H1 (cell line): ENCODE measurements around the gene HPD. TPM values are rescaled to one million over a fixed set of nuclear protein-coding genes. Genes with fewer than 3 reads are reported as not detected.
A peak's percentile ranks its signal among the peaks of the same experiment; 100 is the strongest.

Experiments used
- CHD2 ChIP-seq: IDR thresholded peaks from 2 replicates; pipeline ENCODE4 v1.6.1; 2012; ENCODE audit warnings: low read length, improper control_type of control experiment
- EGR1 ChIP-seq: IDR thresholded peaks from 2 replicates; pipeline ENCODE4 v1.6.1; 2011; ENCODE audit warnings: low read depth, low read length, borderline replicate concordance
- EZH2 ChIP-seq: fragments of 200-600 bp; sonication (generic); IDR thresholded peaks from 2 replicates; pipeline ENCODE4 v1.7.1; 2012; ENCODE audit warnings: low read depth, mild to moderate bottlenecking, moderate library complexity, low read length, inconsistent platforms; ENCODE audit not compliant: severe bottlenecking
- MAX ChIP-seq: IDR thresholded peaks from 2 replicates; pipeline ENCODE4 v1.6.1; 2012; ENCODE audit warnings: inconsistent platforms
- PHF8 ChIP-seq: fragments of 200-600 bp; sonication (generic); conservative IDR thresholded peaks from 2 replicates; pipeline ENCODE4 v1.7.1; 2012; ENCODE audit warnings: low read depth, mild to moderate bottlenecking, inconsistent platforms, low read length, moderate library complexity
- POLR2A ChIP-seq, 2 experiments: IDR thresholded peaks; 1 replicate in 1 of 2; 2 replicates in 1 of 2; pipeline ENCODE4 v1.6.1; 2011; ENCODE audit warnings: low read depth in 2 of 2, low read length in 2 of 2, mild to moderate bottlenecking in 2 of 2; ENCODE audit errors: control extremely low read depth in 1 of 2
- RAD21 ChIP-seq, 2 experiments: IDR thresholded peaks in 1 of 2; conservative IDR thresholded peaks in 1 of 2; 2 replicates each; pipeline ENCODE4 v1.6.1; 2011; ENCODE audit warnings: low read depth in 2 of 2, low read length in 2 of 2, improper control_type of control experiment in 1 of 2, inconsistent platforms in 1 of 2, mild to moderate bottlenecking in 1 of 2, moderate library complexity in 1 of 2
- RXRA ChIP-seq: IDR thresholded peaks from 2 replicates; pipeline ENCODE4 v1.6.1; 2011; ENCODE audit warnings: low read depth, mild to moderate bottlenecking, low read length, moderate library complexity; ENCODE audit not compliant: insufficient read depth
- SP1 ChIP-seq: IDR thresholded peaks from 2 replicates; pipeline ENCODE4 v1.6.1; 2011; ENCODE audit warnings: low read depth, low read length
- SP4 ChIP-seq: IDR thresholded peaks from 2 replicates; pipeline ENCODE4 v1.6.1; 2012; ENCODE audit warnings: low read length, inconsistent platforms
- TAF1 ChIP-seq: IDR thresholded peaks from 2 replicates; pipeline ENCODE4 v1.6.1; 2011; ENCODE audit warnings: mild to moderate bottlenecking, low read depth, low read length
- YY1 ChIP-seq: IDR thresholded peaks from 2 replicates; pipeline ENCODE4 v1.6.1; 2011; ENCODE audit warnings: low read depth, mild to moderate bottlenecking, low read length
- ZNF274 ChIP-seq: IDR thresholded peaks from 2 replicates; pipeline ENCODE4 v1.7.0; 2012; ENCODE audit warnings: low read length, borderline replicate concordance; ENCODE audit errors: extremely low read depth
- polyA plus RNA-seq, 7 experiments: library from polyadenylated mRNA; depleted of rRNA in 3 of 7; stranded (reverse) in 5 of 7; unstranded in 2 of 7; fragments of >200 nt in 5 of 7; fragments of 200-250 nt in 2 of 7; gene quantifications; 1 replicate in 5 of 7; 2 replicates in 1 of 7; 4 replicates in 1 of 7; pipeline versions ENCODE4 v1.2.1 to v1.2.3, GENCODE V29; 2011 to 2013; ENCODE audit warnings: missing spikeins in 2 of 7, mixed read lengths in 2 of 7
- total RNA-seq: library from RNA; stranded (reverse); fragmentation: NEBNext Ultra II Directional; extraction: Animal tissue kit (Norgen Biotek cat#: 25700); gene quantifications from 2 replicates; pipeline ENCODE4 v1.2.1, GENCODE V29; 2021
- TF ChIP-seq, protein P1 (sequence below): IDR thresholded peaks from 2 replicates; pipeline ENCODE4 v1.6.1; 2012; ENCODE audit warnings: inconsistent platforms
- TF ChIP-seq, protein P2 (sequence below): IDR thresholded peaks from 2 replicates; pipeline ENCODE4 v1.6.1; 2011; ENCODE audit warnings: low read length, improper control_type of control experiment

Gene HPD
- total and polyA plus RNA-seq, 2 of the 8 experiments (the other 6 are each of a cell fraction or from before 2014, with no cell fraction given), result 0.48 to 0.56 TPM

DNA sequence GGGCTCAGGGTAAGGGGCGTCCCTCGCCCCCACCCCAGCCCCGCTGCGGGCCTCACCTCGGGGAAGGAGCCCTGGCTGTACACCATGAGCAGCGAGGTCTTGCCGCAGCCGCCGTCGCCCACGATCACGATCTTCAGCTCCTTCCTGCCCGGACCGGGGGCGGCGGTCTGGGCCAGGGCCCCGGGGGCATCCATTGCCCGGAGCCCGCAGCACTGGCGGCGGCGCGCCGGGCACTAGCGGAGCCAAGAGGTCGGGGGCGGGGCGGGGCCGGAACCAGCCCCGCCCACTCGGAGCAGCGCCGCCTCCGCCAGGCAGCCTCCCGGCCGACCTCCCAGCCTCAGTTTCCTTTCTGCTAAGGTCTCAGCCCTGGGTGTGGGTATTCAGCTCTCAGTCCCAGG lies 65.2 kb downstream of the HPD start, which contains the start of gene RHOF (continued):
- TF ChIP-seq EZH2 (no peak), RAD21 (IDR thresholded peaks at IDR 0.05 in 1 of 2, conservative IDR thresholded peaks at IDR 0.05 in 1 of 2; ENCODE audit: low read depth in 2 of 2, low read length in 2 of 2) (no peak), MAX (no peak), TAF1 (peak; percentile 47), PHF8 (peak; percentile 52; the same call in 1 of the 2 replicates), EGR1 (peak; percentile 54; the same call in 1 of the 2 replicates), RXRA (no peak), YY1 (peak; percentile 69), SP1 (0 out of 2 replicates have a peak, but pooled peaks have one; percentile 32), POLR2A (IDR thresholded peaks at IDR 0.05; ENCODE audit: control extremely low read depth in 1 of 2, low read depth in 2 of 2, low read length in 2 of 2) (peak in 1 of 2 experiments; percentile 61; a peak in 2 of 3 replicates), CHD2 (no peak), ZNF274 (no peak), SP4 (no peak; the same call in 1 of the 2 replicates)
- TF ChIP-seq, protein P1, sequence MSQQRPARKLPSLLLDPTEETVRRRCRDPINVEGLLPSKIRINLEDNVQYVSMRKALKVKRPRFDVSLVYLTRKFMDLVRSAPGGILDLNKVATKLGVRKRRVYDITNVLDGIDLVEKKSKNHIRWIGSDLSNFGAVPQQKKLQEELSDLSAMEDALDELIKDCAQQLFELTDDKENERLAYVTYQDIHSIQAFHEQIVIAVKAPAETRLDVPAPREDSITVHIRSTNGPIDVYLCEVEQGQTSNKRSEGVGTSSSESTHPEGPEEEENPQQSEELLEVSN, result no peak
- TF ChIP-seq, protein P2, sequence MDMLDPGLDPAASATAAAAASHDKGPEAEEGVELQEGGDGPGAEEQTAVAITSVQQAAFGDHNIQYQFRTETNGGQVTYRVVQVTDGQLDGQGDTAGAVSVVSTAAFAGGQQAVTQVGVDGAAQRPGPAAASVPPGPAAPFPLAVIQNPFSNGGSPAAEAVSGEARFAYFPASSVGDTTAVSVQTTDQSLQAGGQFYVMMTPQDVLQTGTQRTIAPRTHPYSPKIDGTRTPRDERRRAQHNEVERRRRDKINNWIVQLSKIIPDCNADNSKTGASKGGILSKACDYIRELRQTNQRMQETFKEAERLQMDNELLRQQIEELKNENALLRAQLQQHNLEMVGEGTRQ, result no peak
